ENCODE measurements around the gene TLR4. TPM values are rescaled to one million over a fixed set of nuclear protein-coding genes. Genes with fewer than 3 reads are reported as not detected.
A peak's percentile ranks its signal among the peaks of the same experiment; 100 is the strongest.

The TLR4 gene
- total and polyA plus RNA-seq, 8 donors, result 0.29 to 24.8 (median 3.1) TPM

GRCh38 chr9:117704597-117704996 lies 394 bp downstream of the TLR4 start:
- WGBS, 5 donors, result 27 to 58% (median 42%) methylated on average over 1 of the region's 1 CpG
- intact Hi-C loops (cut with DNase I; ENCODE audit: low total_unique reads), result no loop called here
- Histone ChIP-seq H3K9me3 (no peaks in the 10 kb centered on the region), H3K27ac (peak overlapping the region; percentile 68 to 85 (median 77)), H3K4me1 (peaks cover 5 to 19% (median 11%) of the 10 kb centered on the region in 4 donors), H3K4me3 (peak overlapping the region; percentile 20 to 42 (median 38)), H3K27me3 (no peaks in the 10 kb centered on the region), H3K36me3 (peaks cover 0 to 7% (median 0%) of the 10 kb centered on the region in 4 donors)
- DNase-seq, result no peak
- TF ChIP-seq CTCF (IDR thresholded peaks at IDR 0.05), result no peak
- TF ChIP-seq POLR2A (IDR thresholded peaks at IDR 0.05), result no peak
- TF ChIP-seq EP300 (IDR thresholded peaks at IDR 0.05), result no peak
- TF ChIP-seq POLR2AphosphoS5 (IDR thresholded peaks at IDR 0.05), result no peak

- peak overlapping the region in 3 of 5 donors; percentile 77 to 85 (median 78) for H3K27ac ChIP-seq
- H3K4me1 ChIP-seq, result peaks cover 5 to 19% (median 11%) of the 10 kb centered on the region in 4 donors
- TF ChIP-seq POLR2AphosphoS5 (IDR thresholded peaks at IDR 0.05) (no peak), CTCF (IDR thresholded peaks at IDR 0.05) (no peak), POLR2A (IDR thresholded peaks at IDR 0.05) (no peak), EP300 (IDR thresholded peaks at IDR 0.05) (no peak)
- H3K4me3 ChIP-seq, result peak overlapping the region; percentile 20 to 42 (median 38)
- peaks cover 0 to 7% (median 0%) of the 10 kb centered on the region in 4 donors for H3K36me3 ChIP-seq
- H3K9me3 ChIP-seq, result no peaks in the 10 kb centered on the region
- DNase-seq, result no peak
- no peaks in the 10 kb centered on the region for H3K27me3 ChIP-seq
- intact Hi-C loops (cut with DNase I; ENCODE audit: low total_unique reads), result no loop called here
- 68 to 74% (median 71%) methylated on average over 2 of the region's 2 CpGs for WGBS, 5 donors
These were observed 1.2 kb downstream of the TLR4 start for GRCh38 chr9:117705386-117705785.

GRCh38 chr9:117706421-117707116 lies 2.4 kb downstream of the TLR4 start:
- no peaks in the 10 kb centered on the region for H3K27me3 ChIP-seq
- H3K4me1 ChIP-seq, result peaks cover 5 to 19% (median 11%) of the 10 kb centered on the region in 4 donors
- TF ChIP-seq POLR2AphosphoS5 (IDR thresholded peaks at IDR 0.05), result no peak
- TF ChIP-seq CTCF (IDR thresholded peaks at IDR 0.05), result no peak
- no peak for TF ChIP-seq POLR2A (IDR thresholded peaks at IDR 0.05)
- no peak for TF ChIP-seq EP300 (IDR thresholded peaks at IDR 0.05)
- H3K9me3 ChIP-seq, result no peaks in the 10 kb centered on the region
- no peak for DNase-seq
- WGBS, 5 donors, result 31 to 48% (median 34%) methylated on average over 4 of the region's 4 CpGs
- peak overlapping the region in 2 of 5 donors; percentile 8 to 20 for H3K27ac ChIP-seq
- peaks cover 0 to 12% (median 0%) of the 10 kb centered on the region in 4 donors for H3K36me3 ChIP-seq
- H3K4me3 ChIP-seq, result peak overlapping the region in 3 of 4 donors; percentile 22 to 42 (median 40)
- intact Hi-C loops (cut with DNase I; ENCODE audit: low total_unique reads), result no loop called here

GRCh38 chr9:117707561-117707960 lies 3.4 kb downstream of the TLR4 start:
- peaks cover 5 to 19% (median 11%) of the 10 kb centered on the region in 4 donors for H3K4me1 ChIP-seq
- peaks cover 0 to 12% (median 0%) of the 10 kb centered on the region in 4 donors for H3K36me3 ChIP-seq
- no peaks in the 10 kb centered on the region for H3K9me3 ChIP-seq
- H3K4me3 ChIP-seq, result peak overlapping the region in 2 of 4 donors; percentile 40 to 42
- intact Hi-C loops (cut with DNase I; ENCODE audit: low total_unique reads), result no loop called here
- 81 to 96% (median 88%) methylated on average over 1 of the region's 1 CpG for WGBS, 5 donors
- no peak overlapping the region for H3K27ac ChIP-seq
- DNase-seq, result no peak
- H3K27me3 ChIP-seq, result no peaks in the 10 kb centered on the region
- TF ChIP-seq POLR2A (IDR thresholded peaks at IDR 0.05), result no peak
- TF ChIP-seq POLR2AphosphoS5 (IDR thresholded peaks at IDR 0.05), result no peak
- TF ChIP-seq CTCF (IDR thresholded peaks at IDR 0.05), result no peak
- no peak for TF ChIP-seq EP300 (IDR thresholded peaks at IDR 0.05)

Data from stomach (tissue), 9 donors.